SK-N-SH (cell line): ENCODE results near the gene EPB41L1.

Experiments used
- FOSL2 ChIP-seq: IDR thresholded peaks from 2 replicates; pipeline ENCODE4 v1.4.0; 2012; ENCODE audit warnings: low read depth, mild to moderate bottlenecking, moderate library complexity, borderline replicate concordance
- MXI1 ChIP-seq: IDR thresholded peaks from 2 replicates; pipeline ENCODE4 v1.6.1; 2012; ENCODE audit warnings: mild to moderate bottlenecking, low read depth, low read length, improper control_type of control experiment
- NFIC ChIP-seq: IDR thresholded peaks from 2 replicates; pipeline ENCODE4 v1.4.0; 2012; ENCODE audit warnings: borderline replicate concordance
- NRF1 ChIP-seq: IDR thresholded peaks from 2 replicates; pipeline ENCODE4 v1.6.1; 2012; ENCODE audit warnings: low read depth, mild to moderate bottlenecking, low read length
- POLR2AphosphoS5 ChIP-seq: IDR thresholded peaks from 2 replicates; pipeline ENCODE4 v1.6.1; 2012; ENCODE audit warnings: low read depth, low read length
- RFX5 ChIP-seq: IDR thresholded peaks from 2 replicates; pipeline ENCODE4 v1.6.1; 2012; ENCODE audit warnings: mild to moderate bottlenecking, improper control_type of control experiment, low read length
- TEAD4 ChIP-seq: IDR thresholded peaks from 2 replicates; pipeline ENCODE4 v1.4.0; 2012; ENCODE audit warnings: mild to moderate bottlenecking, borderline replicate concordance; ENCODE audit not compliant: insufficient read depth
- TF ChIP-seq, protein P1 (sequence below): IDR thresholded peaks from 2 replicates; pipeline ENCODE4 v1.4.0; 2012; ENCODE audit warnings: low read depth, borderline replicate concordance
- TF ChIP-seq, protein P2 (sequence below): fragments of 200-600 bp; sonication (generic); IDR thresholded peaks from 2 replicates; pipeline ENCODE4 v1.6.1; 2017; ENCODE audit warnings: antibody characterized with exemption, mild to moderate bottlenecking, moderate library complexity
- TF ChIP-seq, protein P3 (sequence below): fragments of 150-350 bp; IDR thresholded peaks from 2 replicates; pipeline ENCODE4 v1.6.1; 2017; ENCODE audit warnings: antibody characterized with exemption, low read length, low read depth, borderline replicate concordance

DNA sequence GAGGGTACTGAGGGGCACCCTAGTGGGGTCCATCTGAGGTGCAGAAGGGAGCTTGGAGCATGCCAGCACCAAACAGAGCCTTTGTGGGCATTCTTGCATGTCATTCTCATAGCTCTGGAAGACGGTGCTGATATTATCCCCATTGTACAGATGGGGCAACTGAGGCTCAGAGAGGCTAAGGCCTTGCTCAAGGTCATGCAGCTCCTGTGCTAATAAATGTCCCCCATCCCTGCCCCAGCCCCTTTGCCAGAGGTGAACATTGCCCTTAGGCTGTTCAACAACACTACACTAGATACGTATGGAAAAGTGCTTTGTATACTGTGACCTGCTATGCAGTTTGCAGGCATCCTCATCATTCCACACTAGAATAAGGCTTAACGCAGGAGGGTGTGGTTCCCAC is 5.5 kb upstream of the EPB41L1 start:
- TF ChIP-seq, protein P1, sequence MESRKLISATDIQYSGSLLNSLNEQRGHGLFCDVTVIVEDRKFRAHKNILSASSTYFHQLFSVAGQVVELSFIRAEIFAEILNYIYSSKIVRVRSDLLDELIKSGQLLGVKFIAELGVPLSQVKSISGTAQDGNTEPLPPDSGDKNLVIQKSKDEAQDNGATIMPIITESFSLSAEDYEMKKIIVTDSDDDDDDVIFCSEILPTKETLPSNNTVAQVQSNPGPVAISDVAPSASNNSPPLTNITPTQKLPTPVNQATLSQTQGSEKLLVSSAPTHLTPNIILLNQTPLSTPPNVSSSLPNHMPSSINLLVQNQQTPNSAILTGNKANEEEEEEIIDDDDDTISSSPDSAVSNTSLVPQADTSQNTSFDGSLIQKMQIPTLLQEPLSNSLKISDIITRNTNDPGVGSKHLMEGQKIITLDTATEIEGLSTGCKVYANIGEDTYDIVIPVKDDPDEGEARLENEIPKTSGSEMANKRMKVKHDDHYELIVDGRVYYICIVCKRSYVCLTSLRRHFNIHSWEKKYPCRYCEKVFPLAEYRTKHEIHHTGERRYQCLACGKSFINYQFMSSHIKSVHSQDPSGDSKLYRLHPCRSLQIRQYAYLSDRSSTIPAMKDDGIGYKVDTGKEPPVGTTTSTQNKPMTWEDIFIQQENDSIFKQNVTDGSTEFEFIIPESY = no peak
- TF ChIP-seq, protein P2, sequence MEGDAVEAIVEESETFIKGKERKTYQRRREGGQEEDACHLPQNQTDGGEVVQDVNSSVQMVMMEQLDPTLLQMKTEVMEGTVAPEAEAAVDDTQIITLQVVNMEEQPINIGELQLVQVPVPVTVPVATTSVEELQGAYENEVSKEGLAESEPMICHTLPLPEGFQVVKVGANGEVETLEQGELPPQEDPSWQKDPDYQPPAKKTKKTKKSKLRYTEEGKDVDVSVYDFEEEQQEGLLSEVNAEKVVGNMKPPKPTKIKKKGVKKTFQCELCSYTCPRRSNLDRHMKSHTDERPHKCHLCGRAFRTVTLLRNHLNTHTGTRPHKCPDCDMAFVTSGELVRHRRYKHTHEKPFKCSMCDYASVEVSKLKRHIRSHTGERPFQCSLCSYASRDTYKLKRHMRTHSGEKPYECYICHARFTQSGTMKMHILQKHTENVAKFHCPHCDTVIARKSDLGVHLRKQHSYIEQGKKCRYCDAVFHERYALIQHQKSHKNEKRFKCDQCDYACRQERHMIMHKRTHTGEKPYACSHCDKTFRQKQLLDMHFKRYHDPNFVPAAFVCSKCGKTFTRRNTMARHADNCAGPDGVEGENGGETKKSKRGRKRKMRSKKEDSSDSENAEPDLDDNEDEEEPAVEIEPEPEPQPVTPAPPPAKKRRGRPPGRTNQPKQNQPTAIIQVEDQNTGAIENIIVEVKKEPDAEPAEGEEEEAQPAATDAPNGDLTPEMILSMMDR = no peak
- no peak for TF ChIP-seq RFX5
- no peak for TF ChIP-seq MXI1
- TF ChIP-seq POLR2AphosphoS5 = no peak
- no peak for TF ChIP-seq NFIC
- TF ChIP-seq, protein P3, sequence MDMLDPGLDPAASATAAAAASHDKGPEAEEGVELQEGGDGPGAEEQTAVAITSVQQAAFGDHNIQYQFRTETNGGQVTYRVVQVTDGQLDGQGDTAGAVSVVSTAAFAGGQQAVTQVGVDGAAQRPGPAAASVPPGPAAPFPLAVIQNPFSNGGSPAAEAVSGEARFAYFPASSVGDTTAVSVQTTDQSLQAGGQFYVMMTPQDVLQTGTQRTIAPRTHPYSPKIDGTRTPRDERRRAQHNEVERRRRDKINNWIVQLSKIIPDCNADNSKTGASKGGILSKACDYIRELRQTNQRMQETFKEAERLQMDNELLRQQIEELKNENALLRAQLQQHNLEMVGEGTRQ = no peak
- TF ChIP-seq TEAD4 = no peak
- TF ChIP-seq NRF1 = no peak
- TF ChIP-seq FOSL2 = no peak
